ENCODE results near the gene FYN. TPM values are rescaled to one million over a fixed set of nuclear protein-coding genes. Genes with fewer than 3 reads are reported as not detected.

The FYN gene
- total and polyA plus RNA-seq, 2 of the 4 experiments (the other 2 are of a cell fraction): 30.8 to 36.4 TPM

- intact Hi-C loops (cut with micrococcal nuclease): no loop called here
- no peak overlapping the region for H3K14ac ChIP-seq (replicated peaks; ENCODE audit: low read depth, low read length)
- H3K4ac ChIP-seq (ENCODE audit: low read depth, low read length): no peak overlapping the region
- no peaks in the 10 kb centered on the region for H4K20me1 ChIP-seq (ENCODE audit: insufficient read depth, low read length)
- WGBS, 2 experiments (ENCODE audit: extremely low coverage in 2 of 2, insufficient read length in 1 of 2): 100% methylated on average over 1 of the region's 7 CpGs; no CpG with 5 or more reads in 1 of the 2 experiments
- TF ChIP-seq USF2 (IDR thresholded peaks at IDR 0.05; ENCODE audit: low read depth, low read length) (no peak), RFX5 (IDR thresholded peaks at IDR 0.05; ENCODE audit: low read depth, low read length) (no peak), RAD21 (IDR thresholded peaks at IDR 0.05; ENCODE audit: low read length) (no peak), CEBPB (IDR thresholded peaks at IDR 0.05; ENCODE audit: low read depth, low read length) (no peak), CTCF (conservative IDR thresholded peaks at IDR 0.05; ENCODE audit: low read depth, low read length) (no peak), BHLHE40 (IDR thresholded peaks at IDR 0.05; ENCODE audit: low read depth, low read length) (no peak), MAZ (IDR thresholded peaks at IDR 0.05; ENCODE audit: borderline replicate concordance, low read depth, low read length) (no peak)
- H3K27me3 ChIP-seq (ENCODE audit: control insufficient read depth, insufficient read depth, low read length): no peaks in the 10 kb centered on the region
- no peak overlapping the region for H4K8ac ChIP-seq (ENCODE audit: low read depth in 2 of 2, low read length in 2 of 2)
- dilution Hi-C loops (cut with HindIII; ENCODE audit: low sequenced_read_pairs, unreplicated experiment): no loop called here
- POLR2A ChIA-PET (ENCODE audit: unreplicated experiment): no interaction called here
- H3K27ac ChIP-seq (ENCODE audit: insufficient read depth, low read length): no peak overlapping the region
- no peak overlapping the region for H2AFZ ChIP-seq (replicated peaks; ENCODE audit: low read length, poor library complexity)
- no peaks in the 10 kb centered on the region for H3K9me1 ChIP-seq (ENCODE audit: insufficient read depth, low read length)
- CTCF ChIA-PET: no interaction called here
- DNase-seq (no peak), ATAC-seq (ENCODE audit: low read depth) (no peak)
- no peak overlapping the region for H3K4me2 ChIP-seq (ENCODE audit: low read depth, low read length)
- no peaks in the 10 kb centered on the region for H3K4me1 ChIP-seq (ENCODE audit: control insufficient read depth, insufficient read depth, low read length)
- no peak overlapping the region for H4K91ac ChIP-seq (ENCODE audit: insufficient read depth, low read depth, low read length)
- no peak overlapping the region for H2AK5ac ChIP-seq (ENCODE audit: low read depth, low read length)
- no peak overlapping the region for H3K23ac ChIP-seq (ENCODE audit: low read depth, low read length)
- no peak overlapping the region for H2BK20ac ChIP-seq (ENCODE audit: low read depth, low read length)
- H3K56ac ChIP-seq (ENCODE audit: extremely low read depth, insufficient read depth, low read length): no peak overlapping the region
- H3K18ac ChIP-seq (ENCODE audit: low read depth, low read length): no peak overlapping the region
- no peak overlapping the region for H2BK120ac ChIP-seq (ENCODE audit: low read depth, low read length)
- H3K4me3 ChIP-seq (ENCODE audit: insufficient read depth, low read depth, low read length): no peak overlapping the region
- peaks cover 22% of the 10 kb centered on the region for H3K36me3 ChIP-seq (ENCODE audit: control insufficient read depth, insufficient read depth, low read length)
- H3K79me1 ChIP-seq (ENCODE audit: low read depth in 1 of 2, low read length in 2 of 2): no peaks in the 10 kb centered on the region
- H2BK5ac ChIP-seq (ENCODE audit: low read depth, low read length, poor library complexity, severe bottlenecking): no peak overlapping the region
- H2BK15ac ChIP-seq (ENCODE audit: low read depth, low read length): no peak overlapping the region
- no peak overlapping the region for H4K5ac ChIP-seq (ENCODE audit: low read depth, low read length)
- in situ Hi-C loops (cut with MboI; ENCODE audit: low sequenced_read_pairs): no loop called here
- no peaks in the 10 kb centered on the region for H3K9me3 ChIP-seq (ENCODE audit: control insufficient read depth, insufficient read depth, low read length)
- H3K9ac ChIP-seq (ENCODE audit: low read depth, low read length): no peak overlapping the region
- no peak overlapping the region for H2AK9ac ChIP-seq (replicated peaks; ENCODE audit: low read depth, low read length, poor library complexity)
- BruUV-seq (replicated peaks): no TSS peak
Observed at GRCh38 chr6:111703723-111704122, 169.5 kb downstream of the FYN start.

Data from IMR-90 (cell line).